ENCODE results near the gene CDC42EP5.

CDC42EP5 gene

DNA sequence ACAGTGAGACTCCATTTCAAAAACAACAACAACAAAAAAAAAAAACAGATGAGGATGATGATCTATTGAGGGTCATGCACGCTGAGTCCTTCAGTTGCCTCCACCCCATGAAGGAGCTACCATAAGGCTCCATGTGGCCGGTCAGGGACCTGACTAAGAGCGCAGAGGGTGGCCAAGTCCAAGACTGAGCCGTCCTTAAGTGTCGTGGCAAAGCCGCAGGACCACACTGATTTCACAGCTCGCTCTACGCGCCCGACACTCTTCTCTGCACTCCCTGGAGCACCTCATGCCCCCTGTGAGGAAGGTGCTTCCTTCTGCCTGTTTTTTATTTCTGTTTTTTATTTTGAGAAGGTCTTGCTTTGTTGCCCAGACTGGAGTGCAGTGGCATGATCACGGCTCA, 45.5 kb downstream of the CDC42EP5 start:
- DNase-seq (ENCODE audit: low spot score): no peak

DNA sequence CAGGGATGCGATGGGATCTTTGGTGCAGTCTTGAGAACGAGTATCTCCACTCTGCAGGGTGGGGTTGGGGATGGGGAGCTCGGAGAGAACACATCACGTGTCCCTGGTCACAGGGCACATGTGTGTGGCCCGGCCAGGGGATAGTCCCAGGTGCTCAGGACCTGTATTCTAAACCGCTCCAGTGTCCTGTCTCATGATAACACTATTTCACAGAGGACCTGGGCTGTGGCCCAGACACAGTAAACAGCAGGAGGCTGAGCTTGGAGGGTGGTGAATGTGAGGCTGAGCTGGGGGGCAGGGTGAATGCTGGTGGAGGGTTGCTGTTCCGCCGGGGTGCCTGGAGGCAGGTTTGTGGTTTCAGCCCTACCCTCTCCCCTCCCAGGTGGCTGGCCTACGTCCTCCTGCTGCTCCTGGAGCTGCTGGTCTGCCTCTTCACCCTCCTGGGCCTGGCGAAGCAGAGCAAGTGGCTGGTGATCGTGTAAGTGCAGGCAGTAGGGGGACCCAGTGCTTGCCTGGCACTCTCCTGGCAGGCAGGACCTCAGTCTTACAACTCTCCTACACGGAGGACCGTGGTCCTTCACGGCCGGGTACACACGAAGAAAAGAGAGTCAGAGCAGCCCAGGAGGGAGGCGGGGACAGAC, 46.7 kb downstream of the CDC42EP5 start:
- DNase-seq (ENCODE audit: low spot score): no peak

DNA sequence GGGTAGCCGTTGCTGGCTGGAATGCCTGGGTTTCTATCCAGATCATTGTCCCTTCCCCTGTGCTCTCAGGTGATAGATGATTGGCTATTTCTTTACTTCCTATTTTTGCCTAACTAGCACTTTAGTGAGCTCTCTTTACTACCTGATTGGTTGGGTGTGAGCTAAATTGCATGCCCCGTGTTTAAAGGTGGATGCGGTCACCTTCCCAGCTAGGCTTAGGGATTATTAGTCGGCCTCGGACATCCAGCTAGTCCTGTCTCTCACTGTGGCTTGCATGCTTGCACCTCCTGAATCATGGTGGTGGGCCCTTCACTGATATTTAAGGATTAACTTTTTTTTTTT, 47.7 kb downstream of the CDC42EP5 start:
- DNase-seq (ENCODE audit: low spot score): no peak

DNA sequence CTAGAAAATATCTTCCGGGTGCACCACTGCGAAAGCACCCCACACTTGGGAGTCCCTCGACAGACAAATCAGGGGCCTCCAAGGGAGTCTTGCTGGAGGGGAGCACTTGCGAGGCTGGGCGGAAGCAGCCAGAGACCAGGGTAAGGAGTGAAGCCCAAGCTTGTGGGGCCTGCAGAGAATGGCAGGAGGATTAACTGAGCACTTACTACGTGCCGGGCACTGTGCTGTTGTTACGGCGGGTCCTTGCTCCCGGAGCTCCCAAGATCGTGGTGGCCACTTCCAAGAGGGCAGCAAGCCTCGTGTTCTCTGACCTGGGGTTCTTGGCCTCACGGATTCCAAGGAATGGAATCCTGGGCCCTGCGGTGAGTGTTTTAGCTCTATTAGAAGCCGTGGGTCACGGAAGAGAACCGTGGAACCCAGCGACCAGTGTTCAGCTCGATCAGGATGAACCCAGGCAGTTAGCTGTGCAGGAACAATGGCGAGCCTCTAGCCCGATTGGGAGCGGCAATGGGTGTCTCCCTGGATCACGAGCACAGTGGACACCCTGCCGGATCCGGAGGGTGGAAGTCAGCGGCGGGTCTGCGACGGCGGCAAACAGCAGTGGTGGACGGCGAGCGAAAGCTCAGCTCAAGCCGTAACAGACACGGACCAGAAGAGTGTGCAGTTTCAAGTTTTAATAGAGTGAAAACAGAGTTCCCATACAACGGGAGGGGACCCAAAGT, 48.3 kb downstream of the CDC42EP5 start:
- DNase-seq (ENCODE audit: low spot score): no peak

DNA sequence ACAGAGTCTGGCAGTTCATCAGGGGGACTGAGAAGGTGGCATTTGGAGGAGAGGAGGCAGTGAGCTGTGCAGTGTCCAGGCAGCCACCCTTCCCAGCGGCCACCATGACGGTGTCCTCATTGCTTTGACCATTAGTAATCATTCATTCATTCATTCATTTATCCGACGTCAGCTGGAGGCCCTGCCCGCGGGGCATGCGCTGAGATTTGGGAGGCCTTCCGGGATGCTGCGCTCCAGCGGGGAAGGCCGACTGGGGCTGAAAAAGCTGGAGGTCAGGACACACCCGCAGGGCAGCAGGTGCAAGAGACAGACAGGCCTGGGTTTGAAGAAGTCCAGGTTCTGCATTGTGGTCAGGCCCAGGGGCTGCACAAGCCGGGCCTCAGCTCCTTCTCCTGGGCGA, 48.9 kb downstream of the CDC42EP5 start:
- no peak for DNase-seq (ENCODE audit: low spot score)

DNA sequence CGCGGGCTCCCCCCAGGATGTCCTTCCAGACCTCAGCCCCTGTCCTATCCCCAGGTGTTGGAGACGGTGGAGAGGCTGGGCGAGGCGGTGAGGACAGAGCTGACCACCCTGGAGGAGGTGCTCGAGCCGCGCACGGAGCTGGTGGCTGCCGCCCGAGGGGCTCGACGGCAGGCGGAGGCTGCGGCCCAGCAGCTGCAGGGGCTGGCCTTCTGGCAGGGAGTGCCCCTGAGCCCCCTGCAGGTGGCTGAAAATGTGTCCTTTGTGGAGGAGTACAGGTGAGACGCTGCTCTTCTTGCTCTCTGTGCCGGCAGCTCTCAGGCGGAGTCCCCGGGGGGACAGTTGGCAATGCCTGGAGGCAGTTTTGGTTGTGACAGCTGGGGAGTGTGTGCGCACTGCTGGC, 51.0 kb downstream of the CDC42EP5 start:
- DNase-seq (ENCODE audit: low spot score): no peak

DNA sequence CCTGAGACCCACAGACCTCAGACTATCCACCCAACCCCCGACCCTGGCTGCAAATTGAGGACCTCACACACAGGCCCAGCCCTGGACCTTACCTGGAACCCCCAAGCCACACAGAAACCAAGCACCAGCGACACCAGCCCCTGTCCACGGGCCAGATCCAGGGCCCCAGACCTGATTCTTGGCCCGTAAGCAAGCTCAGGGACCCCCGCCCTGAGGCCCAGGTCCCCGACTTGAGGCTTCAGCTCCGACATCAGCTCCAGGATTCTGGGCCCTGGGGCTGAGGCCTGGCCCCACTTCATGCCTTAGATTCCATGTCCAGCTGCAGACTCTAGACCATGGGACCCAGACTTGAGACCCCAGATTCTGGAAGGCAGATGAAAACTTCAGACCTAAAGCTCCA, 51.6 kb downstream of the CDC42EP5 start:
- no peak for DNase-seq (ENCODE audit: low spot score)

DNA sequence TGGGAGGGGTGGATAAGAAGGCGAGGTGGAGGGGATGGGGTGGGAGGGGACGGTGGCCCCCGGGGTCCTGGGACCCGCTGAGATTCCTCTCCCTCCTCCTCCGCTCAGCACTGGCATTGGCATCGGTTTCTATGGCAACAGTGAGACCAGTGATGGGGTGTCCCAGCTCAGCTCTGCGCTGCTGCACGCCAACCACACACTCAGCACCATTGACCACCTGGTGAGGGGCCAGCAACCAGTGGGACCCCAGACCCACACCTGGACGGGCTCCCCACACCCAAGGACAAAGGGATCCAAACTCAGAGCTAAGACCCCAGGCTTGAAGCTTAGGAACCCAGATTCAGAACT, 52.0 kb downstream of the CDC42EP5 start:
- no peak for DNase-seq (ENCODE audit: low spot score)

DNA sequence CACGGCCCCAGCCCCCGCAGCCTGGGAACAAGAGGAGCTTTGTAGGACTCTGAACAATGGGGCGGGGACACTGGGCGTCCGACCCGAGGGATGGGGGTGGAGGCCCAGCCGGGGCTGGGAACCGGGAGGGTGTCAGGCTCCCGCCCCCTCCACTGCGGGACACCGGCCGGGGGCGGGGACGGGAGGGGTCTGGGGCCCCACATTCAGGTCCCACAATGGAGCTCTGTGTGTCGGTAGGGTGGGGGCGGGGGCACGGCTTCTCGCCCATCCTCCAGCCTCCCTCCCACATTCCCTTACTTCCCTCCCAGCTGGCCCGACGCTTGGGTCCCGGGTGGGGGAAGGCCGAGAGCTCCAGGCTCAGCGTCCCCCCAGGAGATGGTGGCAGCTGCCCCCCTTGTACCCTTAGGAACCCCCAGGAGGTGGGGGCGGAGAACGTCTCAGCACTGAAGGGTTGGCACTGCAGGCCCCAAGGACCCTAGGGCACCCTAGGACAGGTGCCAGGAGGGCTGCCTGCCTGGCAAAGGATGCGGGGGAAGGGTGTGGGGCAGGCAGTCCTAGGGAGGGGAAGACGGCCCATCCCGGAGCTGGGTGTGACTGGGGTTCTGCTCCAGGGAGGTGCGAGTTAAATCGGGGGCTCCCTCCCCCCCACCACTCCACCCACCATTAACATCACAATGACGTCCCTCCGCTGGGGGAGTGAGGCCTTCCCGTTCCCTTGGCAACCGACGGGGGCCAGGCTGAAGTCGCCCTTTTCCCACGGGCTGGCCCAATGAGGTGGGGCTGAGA, 52.5 kb downstream of the CDC42EP5 start:
- DNase-seq (ENCODE audit: low spot score): peak; percentile 90

DNA sequence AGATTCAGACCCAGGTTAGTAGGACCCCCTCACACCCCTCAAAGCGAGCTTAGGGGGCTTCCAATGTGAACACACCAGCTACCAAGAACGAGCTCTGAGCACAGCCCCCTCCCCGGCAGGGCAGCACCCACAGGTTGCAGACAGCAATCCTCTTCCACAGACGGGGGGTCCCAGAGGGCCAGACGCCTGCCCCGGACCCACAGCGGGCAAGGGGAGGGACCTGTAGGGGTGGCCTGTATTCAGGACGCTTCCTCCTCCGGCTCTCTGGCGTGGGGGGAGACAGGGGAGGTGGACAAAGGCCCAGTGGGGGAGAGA, 53.1 kb downstream of the CDC42EP5 start:
- no peak for DNase-seq (ENCODE audit: low spot score)

DNA sequence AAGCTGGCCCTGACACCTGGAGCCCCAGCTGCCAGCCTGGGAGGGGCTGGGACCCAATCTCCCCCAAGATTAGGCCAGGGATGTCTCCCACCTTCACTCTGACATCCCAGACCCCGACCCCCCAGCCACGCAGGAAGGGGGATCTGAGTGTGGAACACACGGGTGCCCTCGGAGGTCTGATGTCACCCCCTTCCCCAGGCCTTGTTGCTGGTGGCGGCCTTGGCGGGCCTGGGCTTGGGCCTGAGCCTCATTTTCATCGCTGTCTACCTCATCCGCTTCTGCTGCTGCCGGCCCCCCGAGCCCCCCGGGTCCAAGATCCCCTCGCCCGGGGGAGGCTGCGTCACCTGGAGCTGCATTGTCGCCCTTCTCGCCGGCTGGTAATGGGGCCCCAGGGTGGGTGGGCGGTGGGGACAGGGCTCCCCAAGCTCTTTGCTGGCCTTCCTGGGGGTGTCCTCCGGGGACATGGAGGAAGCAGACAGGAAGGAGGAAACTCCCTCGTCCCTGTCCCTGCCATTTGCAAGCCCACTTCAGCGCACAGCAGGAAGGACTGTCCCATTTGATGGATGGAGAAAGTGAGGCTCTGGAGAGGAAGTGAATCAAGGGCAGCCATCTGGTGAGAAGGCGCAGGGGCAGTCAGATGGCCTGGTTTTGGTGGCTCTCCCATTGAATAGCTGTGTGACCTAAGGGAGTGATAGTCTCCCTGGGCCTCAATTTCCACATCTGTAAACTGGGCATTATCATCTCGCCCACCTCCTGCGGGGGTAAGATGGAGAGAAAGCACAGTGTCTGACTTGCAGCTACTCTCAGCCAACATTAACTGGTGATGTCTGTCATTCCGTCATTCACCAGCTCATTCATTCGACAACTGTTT, 53.9 kb downstream of the CDC42EP5 start:
- no peak for DNase-seq (ENCODE audit: low spot score)

DNA sequence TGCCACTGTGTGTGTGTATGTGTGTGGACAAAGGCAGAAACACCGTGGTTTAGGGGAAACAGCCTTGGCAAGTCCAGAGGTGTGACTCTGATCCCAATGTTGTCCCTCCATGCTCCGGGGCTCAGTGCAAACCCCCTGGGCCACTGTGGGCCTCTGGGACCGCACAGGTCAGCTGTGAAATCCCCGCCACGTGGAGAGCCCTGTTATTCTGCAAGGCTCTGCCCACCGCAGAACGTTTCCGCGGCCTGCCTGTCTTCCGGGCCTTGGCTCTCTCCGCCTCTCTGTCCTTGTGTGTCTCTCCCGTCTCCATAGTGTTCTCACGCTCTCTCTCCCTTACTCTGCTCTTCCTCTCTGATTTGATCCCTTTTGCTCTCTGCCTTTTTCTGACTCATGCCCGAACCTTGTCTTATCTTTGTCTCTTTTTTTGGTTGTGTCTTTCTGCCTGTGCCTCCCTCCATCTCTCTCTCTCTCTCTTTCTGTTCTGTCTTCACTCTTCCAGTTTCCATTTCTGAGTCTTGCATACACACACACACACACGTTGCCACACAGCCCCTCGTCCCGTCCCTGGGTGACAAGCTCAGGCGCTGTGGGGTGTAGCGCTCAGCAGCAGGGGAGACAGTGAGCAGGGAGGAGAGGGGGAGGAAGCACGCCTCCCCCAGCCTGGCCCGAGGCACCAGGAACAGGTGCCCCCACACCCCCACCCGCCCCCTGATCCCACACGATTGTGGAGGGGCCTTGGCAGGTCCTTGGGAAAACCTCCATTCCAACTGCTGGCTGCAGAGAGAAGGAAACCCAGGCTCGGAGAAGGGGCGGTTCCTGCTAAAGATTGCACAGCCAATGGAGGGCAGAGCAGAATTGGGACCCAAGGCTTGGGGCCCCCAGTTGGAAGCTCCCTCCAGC, 54.8 kb downstream of the CDC42EP5 start:
- DNase-seq (ENCODE audit: low spot score): peak; percentile 28

DNA sequence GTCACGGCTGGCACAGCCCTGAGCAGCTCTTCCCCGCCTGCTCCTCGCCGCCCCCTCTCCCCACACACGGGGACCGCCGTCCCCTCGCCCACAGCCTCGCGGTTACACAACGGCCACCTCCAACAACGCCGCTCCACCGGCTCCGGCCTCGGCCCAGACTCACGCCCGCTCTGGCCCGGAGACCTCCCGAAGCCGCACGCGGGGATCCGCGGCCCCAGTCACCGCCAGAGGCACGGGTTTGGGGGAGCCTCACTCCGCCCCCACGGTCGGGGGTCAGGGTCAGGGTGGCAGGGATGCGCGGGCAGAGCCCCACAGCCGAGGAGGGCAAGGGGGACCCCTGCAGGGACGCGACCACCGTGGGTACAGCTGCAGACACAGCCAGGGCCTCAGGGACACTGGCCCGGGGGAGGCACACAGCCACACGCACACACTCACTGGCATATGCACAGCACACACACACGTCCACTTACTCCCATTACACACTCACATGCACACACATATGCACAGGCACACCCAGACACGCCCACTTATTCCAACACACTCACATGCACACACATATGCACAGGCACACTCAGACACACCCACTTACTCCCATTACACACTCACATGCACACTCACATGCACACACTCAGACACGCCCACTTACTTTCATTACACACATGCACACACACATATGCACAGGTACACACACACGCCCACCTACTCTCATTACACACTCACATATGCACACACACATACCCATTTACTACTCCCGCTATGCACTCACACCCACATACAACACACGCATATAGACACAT, 56.2 kb downstream of the CDC42EP5 start:
- no peak for DNase-seq (ENCODE audit: low spot score)

DNA sequence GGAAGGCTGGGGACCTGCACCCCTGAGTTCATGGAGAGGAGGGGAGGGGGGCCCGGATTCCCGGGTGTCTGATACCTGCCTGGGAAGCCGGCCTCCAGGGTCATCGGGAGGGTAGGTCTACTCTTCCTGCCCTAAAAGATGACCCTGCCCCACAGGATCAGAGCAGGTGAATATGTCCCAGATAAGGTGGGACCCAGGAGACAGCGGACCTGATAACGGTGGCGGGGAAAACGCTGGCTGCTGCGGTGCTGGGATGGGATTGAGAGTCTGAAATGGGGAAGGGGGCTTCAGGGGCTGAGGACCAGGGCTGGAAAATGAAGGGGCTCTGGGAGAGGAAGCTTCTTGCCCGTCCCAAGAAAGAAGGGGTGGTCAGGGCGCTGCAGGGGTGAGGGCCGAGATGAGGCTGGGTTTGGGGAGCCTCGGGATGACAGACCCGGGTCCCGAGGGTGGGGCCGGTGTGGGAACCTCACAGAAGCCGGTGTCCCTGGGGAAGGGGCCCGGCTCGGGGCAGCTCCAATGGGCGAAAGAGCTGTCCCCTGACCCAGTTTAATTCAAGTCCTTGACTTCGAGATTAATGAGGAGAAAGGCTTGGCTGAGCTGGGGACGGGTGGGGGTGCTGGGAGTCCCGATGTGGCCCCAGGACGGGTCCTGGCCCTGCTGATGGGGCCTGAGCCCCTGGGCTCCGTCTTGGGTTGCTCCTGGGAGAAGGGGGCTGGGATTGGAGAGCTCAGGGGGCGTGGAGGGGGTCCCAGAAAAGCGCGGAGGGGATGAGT, 57.0 kb downstream of the CDC42EP5 start:
- no peak for DNase-seq (ENCODE audit: low spot score)

DNA sequence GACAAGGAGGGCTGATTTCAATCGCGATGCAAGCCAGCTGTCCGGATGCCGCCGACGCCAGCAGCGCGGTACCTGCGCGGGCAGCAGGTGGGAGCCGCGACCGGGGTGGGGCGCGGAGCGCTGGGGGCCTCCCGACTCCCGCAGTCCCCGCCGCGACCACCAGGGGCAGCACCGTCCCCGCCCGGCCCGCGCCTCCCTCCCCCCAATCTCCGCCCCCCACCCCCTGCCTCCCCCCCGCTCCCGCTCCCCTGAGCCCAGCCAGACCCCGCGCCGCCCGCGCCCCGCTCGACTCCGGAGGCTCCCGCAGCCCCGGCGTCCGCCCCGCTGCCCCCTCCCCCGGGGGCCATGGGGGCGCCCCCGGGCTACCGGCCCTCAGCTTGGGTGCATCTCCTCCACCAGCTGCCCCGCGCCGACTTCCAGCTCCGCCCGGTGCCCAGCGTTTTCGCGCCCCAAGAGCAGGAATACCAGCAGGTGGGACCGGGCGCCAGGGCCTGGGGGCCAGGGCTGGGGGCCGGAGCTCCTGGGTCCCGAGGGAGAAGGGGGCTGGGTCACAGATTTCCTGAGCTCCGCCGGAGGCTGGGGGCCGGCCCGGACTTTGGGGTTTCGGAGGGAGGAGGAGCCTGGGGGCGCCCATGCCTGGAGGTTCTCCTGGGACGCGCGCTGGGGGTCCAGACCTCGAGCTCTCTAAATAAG, 57.7 kb downstream of the CDC42EP5 start, which contains the start of gene TTYH1:
TTYH1 (plus strand) TSS at position 257 of the 693 bp plus-strand sequence; CDS start at position 346, 89 bp downstream.
- DNase-seq (ENCODE audit: low spot score): peak; percentile 24
